ENCODE measurements around the gene TKT.
A peak's percentile ranks its signal among the peaks of the same experiment; 100 is the strongest.

The TKT gene

GRCh38 chr3:53221345-53221744 lies 34.5 kb downstream of the TKT start:
- no peak for TF ChIP-seq CTCF (IDR thresholded peaks at IDR 0.05; ENCODE audit: insufficient read depth, low read depth, low read length, missing control alignments)
- no peak for DNase-seq (ENCODE audit: low read depth)
- no peak overlapping the region for H3K4me3 ChIP-seq (ENCODE audit: low read depth, low read length)

- H3K4me3 ChIP-seq (ENCODE audit: low read depth, low read length): no peak overlapping the region
- peak; percentile 84 for DNase-seq (ENCODE audit: low read depth)
- TF ChIP-seq CTCF (IDR thresholded peaks at IDR 0.05; ENCODE audit: insufficient read depth, low read depth, low read length, missing control alignments): peak; percentile 83
These were observed 35.8 kb downstream of the TKT start for GRCh38 chr3:53219895-53220483.

- no peak for DNase-seq (ENCODE audit: low read depth)
- H3K4me3 ChIP-seq (ENCODE audit: low read depth, low read length): no peak overlapping the region
- no peak for TF ChIP-seq CTCF (IDR thresholded peaks at IDR 0.05; ENCODE audit: insufficient read depth, low read depth, low read length, missing control alignments)
These were observed 37.7 kb downstream of the TKT start for GRCh38 chr3:53218131-53218530.

- TF ChIP-seq CTCF (IDR thresholded peaks at IDR 0.05; ENCODE audit: insufficient read depth, low read depth, low read length, missing control alignments): no peak
- DNase-seq (ENCODE audit: low read depth): no peak
- no peak overlapping the region for H3K4me3 ChIP-seq (ENCODE audit: low read depth, low read length)
These were observed 38.6 kb downstream of the TKT start for GRCh38 chr3:53217175-53217574.

GRCh38 chr3:53216723-53217122 lies 39.1 kb downstream of the TKT start:
- no peak for TF ChIP-seq CTCF (IDR thresholded peaks at IDR 0.05; ENCODE audit: insufficient read depth, low read depth, low read length, missing control alignments)
- H3K4me3 ChIP-seq (ENCODE audit: low read depth, low read length): no peak overlapping the region
- no peak for DNase-seq (ENCODE audit: low read depth)

GRCh38 chr3:53215816-53216215 lies 40.0 kb downstream of the TKT start:
- no peak overlapping the region for H3K4me3 ChIP-seq (ENCODE audit: low read depth, low read length)
- DNase-seq (ENCODE audit: low read depth): no peak
- no peak for TF ChIP-seq CTCF (IDR thresholded peaks at IDR 0.05; ENCODE audit: insufficient read depth, low read depth, low read length, missing control alignments)

GRCh38 chr3:53213276-53213675 lies 42.5 kb downstream of the TKT start:
- TF ChIP-seq CTCF (IDR thresholded peaks at IDR 0.05; ENCODE audit: insufficient read depth, low read depth, low read length, missing control alignments): no peak
- H3K4me3 ChIP-seq (ENCODE audit: low read depth, low read length): no peak overlapping the region
- no peak for DNase-seq (ENCODE audit: low read depth)

Data from GM12865 (cell line).